Measurements from ENCODE around the gene BCDIN3D. TPM values are rescaled to one million over a fixed set of nuclear protein-coding genes. Genes with fewer than 3 reads are reported as not detected.
A peak's percentile ranks its signal among the peaks of the same experiment; 100 is the strongest.
"Not testable (repeated sequence)": the region's sequence is repeated elsewhere in the genome, so short reads cannot be mapped to it uniquely, and the experiment has no call there.

BCDIN3D gene
- total RNA-seq (2014; rRNA removed; shearing (Covaris generic)) = 4.9 and 6.4 TPM in 2 replicates

GRCh38 chr12:49842519-49843352, at the start of gene BCDIN3D:
BCDIN3D (minus strand) TSS chr12:49843106; CDS start chr12:49843087, 19 bp downstream.
- peak; percentile 92 for DNase-seq (ENCODE audit: low spot score)

- DNase-seq (ENCODE audit: low spot score) = no peak
Observed at GRCh38 chr12:49892084-49892731, 49.3 kb upstream of the BCDIN3D start.

GRCh38 chr12:49891476-49891875, 48.6 kb upstream of the BCDIN3D start:
- no peak for DNase-seq (ENCODE audit: low spot score)

- DNase-seq (ENCODE audit: low spot score) = no peak
Observed at GRCh38 chr12:49891012-49891411, 48.1 kb upstream of the BCDIN3D start.

- no peak for DNase-seq (ENCODE audit: low spot score)
Observed at GRCh38 chr12:49890096-49890461, 47.2 kb upstream of the BCDIN3D start.

GRCh38 chr12:49889361-49890095, 46.6 kb upstream of the BCDIN3D start:
- DNase-seq (ENCODE audit: low spot score) = no peak

GRCh38 chr12:49888461-49889151, 45.7 kb upstream of the BCDIN3D start:
- no peak for DNase-seq (ENCODE audit: low spot score)

- DNase-seq (ENCODE audit: low spot score) = no peak
Observed at GRCh38 chr12:49887536-49888401, 44.9 kb upstream of the BCDIN3D start.

- DNase-seq (ENCODE audit: low spot score) = no peak
Observed at GRCh38 chr12:49887091-49887490, 44.2 kb upstream of the BCDIN3D start.

- DNase-seq (ENCODE audit: low spot score) = no peak
Observed at GRCh38 chr12:49885663-49886461, 43.0 kb upstream of the BCDIN3D start.

GRCh38 chr12:49885118-49885517, 42.2 kb upstream of the BCDIN3D start:
- DNase-seq (ENCODE audit: low spot score) = no peak

GRCh38 chr12:49882851-49883464, 40.1 kb upstream of the BCDIN3D start:
- no peak for DNase-seq (ENCODE audit: low spot score)

GRCh38 chr12:49882248-49882850, 39.4 kb upstream of the BCDIN3D start:
- no peak for DNase-seq (ENCODE audit: low spot score)

GRCh38 chr12:49881415-49882247, 38.7 kb upstream of the BCDIN3D start:
- no peak for DNase-seq (ENCODE audit: low spot score)

- DNase-seq (ENCODE audit: low spot score) = no peak
Observed at GRCh38 chr12:49880756-49881414, 38.0 kb upstream of the BCDIN3D start.

- not testable (repeated sequence) for DNase-seq (ENCODE audit: low spot score)
Observed at GRCh38 chr12:49879065-49879464, 36.2 kb upstream of the BCDIN3D start.

- no peak for DNase-seq (ENCODE audit: low spot score)
Observed at GRCh38 chr12:49878021-49878420, 35.1 kb upstream of the BCDIN3D start.

GRCh38 chr12:49877066-49877465, 34.2 kb upstream of the BCDIN3D start:
- DNase-seq (ENCODE audit: low spot score) = no peak

All from H4 (cell line).